ENCODE data around the gene OR52L1.

DNA sequence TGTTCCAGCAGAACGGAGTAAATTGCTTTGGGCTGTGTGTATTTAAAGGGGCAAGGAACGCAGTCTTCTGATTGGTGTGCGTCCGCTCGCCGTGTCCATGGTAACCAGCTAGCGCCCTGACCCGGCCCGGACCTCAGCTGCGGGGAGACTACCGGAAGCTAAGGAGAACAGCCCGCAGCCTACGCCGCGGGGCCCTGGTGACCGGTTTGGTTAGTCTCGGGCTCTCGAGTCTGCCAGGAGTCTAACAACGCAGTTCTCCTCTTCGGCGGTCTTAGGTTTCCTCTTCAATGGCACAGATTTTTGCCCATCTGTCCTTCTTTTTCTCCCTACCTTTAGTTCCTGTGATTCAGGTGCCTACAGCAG, 48.2 kb downstream of the OR52L1 start:
- TF ChIP-seq, protein P1, sequence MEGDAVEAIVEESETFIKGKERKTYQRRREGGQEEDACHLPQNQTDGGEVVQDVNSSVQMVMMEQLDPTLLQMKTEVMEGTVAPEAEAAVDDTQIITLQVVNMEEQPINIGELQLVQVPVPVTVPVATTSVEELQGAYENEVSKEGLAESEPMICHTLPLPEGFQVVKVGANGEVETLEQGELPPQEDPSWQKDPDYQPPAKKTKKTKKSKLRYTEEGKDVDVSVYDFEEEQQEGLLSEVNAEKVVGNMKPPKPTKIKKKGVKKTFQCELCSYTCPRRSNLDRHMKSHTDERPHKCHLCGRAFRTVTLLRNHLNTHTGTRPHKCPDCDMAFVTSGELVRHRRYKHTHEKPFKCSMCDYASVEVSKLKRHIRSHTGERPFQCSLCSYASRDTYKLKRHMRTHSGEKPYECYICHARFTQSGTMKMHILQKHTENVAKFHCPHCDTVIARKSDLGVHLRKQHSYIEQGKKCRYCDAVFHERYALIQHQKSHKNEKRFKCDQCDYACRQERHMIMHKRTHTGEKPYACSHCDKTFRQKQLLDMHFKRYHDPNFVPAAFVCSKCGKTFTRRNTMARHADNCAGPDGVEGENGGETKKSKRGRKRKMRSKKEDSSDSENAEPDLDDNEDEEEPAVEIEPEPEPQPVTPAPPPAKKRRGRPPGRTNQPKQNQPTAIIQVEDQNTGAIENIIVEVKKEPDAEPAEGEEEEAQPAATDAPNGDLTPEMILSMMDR (IDR thresholded peaks at IDR 0.05), result no peak
- TF ChIP-seq POLR2A (IDR thresholded peaks at IDR 0.05), result no peak
